GM23338 (cell line): ENCODE results near the gene LY86. TPM values are rescaled to one million over a fixed set of nuclear protein-coding genes. Genes with fewer than 3 reads are reported as not detected.

Experiments
- ATAC-seq: fragments of 200-7000 bp; cut with Tn5 transposase; 3 replicates; pipeline ENCODE4 v1.9.1; 2020
- DNase-seq: peaks from one replicate; pipeline ENCODE4 v3.0.0-alpha.2; 2015; ENCODE audit warnings: low spot score
- H2AFZ ChIP-seq: fragments of 200-600 bp; sonication (generic); 2 replicates; pipeline ENCODE4 v1.8.0; 2016; ENCODE audit warnings: antibody characterized with exemption, mild to moderate bottlenecking, moderate library complexity
- H3F3A ChIP-seq: fragments of 200-600 bp; sonication (generic); replicated peaks from 2 replicates; pipeline ENCODE4 v1.8.0; 2017; ENCODE audit warnings: antibody characterized with exemption, mixed run types, low read depth
- H3K27ac ChIP-seq: fragments of 200-600 bp; sonication (generic); 2 replicates; pipeline ENCODE4 v1.6.1; 2016; ENCODE audit warnings: low read depth
- H3K27me3 ChIP-seq: fragments of 200-600 bp; sonication (generic); 2 replicates; pipeline ENCODE4 v1.8.0; 2016; ENCODE audit warnings: mild to moderate bottlenecking, mixed run types, moderate library complexity; ENCODE audit not compliant: insufficient read depth
- H3K36me3 ChIP-seq: fragments of 200-600 bp; sonication (generic); 2 replicates; pipeline ENCODE4 v1.8.0; 2016; ENCODE audit warnings: mild to moderate bottlenecking; ENCODE audit not compliant: insufficient read depth
- H3K4me1 ChIP-seq: fragments of 200-600 bp; sonication (generic); 2 replicates; pipeline ENCODE4 v1.8.0; 2016; ENCODE audit warnings: mild to moderate bottlenecking, moderate library complexity; ENCODE audit not compliant: insufficient read depth
- H3K4me2 ChIP-seq: fragments of 200-600 bp; sonication (generic); 2 replicates; pipeline ENCODE4 v1.7.1; 2017; ENCODE audit warnings: mixed run types
- H3K4me3 ChIP-seq: fragments of 200-600 bp; sonication (generic); 2 replicates; pipeline ENCODE4 v1.6.1; 2016; ENCODE audit warnings: mixed run types
- H3K79me2 ChIP-seq: fragments of 200-600 bp; sonication (generic); replicated peaks from 2 replicates; pipeline ENCODE4 v1.8.0; 2017; ENCODE audit warnings: mild to moderate bottlenecking; ENCODE audit not compliant: insufficient read depth
- H3K9me2 ChIP-seq: fragments of 200-600 bp; sonication (generic); 2 replicates; pipeline ENCODE4 v1.8.0; 2017; ENCODE audit not compliant: insufficient read depth
- H4K20me1 ChIP-seq: fragments of 200-600 bp; sonication (generic); replicated peaks from 2 replicates; pipeline ENCODE4 v1.8.0; 2017; ENCODE audit warnings: mild to moderate bottlenecking; ENCODE audit not compliant: insufficient read depth
- H3K27ac Mint-ChIP-seq: 2 replicates; pipeline ENCODE4 v1.8.0; 2020; ENCODE audit warnings: inconsistent platforms, mild to moderate bottlenecking, moderate library complexity, mixed read lengths
- H3K27me3 Mint-ChIP-seq: 3 replicates; pipeline ENCODE4 v1.8.0; 2022; ENCODE audit warnings: low read depth, mild to moderate bottlenecking, moderate library complexity, mixed read lengths, inconsistent platforms; ENCODE audit not compliant: insufficient read depth, poor library complexity
- H3K36me3 Mint-ChIP-seq: 3 replicates; pipeline ENCODE4 v1.8.0; 2021; ENCODE audit warnings: low read depth, mild to moderate bottlenecking, inconsistent platforms, moderate library complexity, mixed read lengths
- H3K4me1 Mint-ChIP-seq: 3 replicates; pipeline ENCODE4 v1.8.0; 2020; ENCODE audit warnings: mild to moderate bottlenecking, inconsistent platforms, mixed read lengths
- H3K4me3 Mint-ChIP-seq: 3 replicates; pipeline ENCODE4 v1.8.0; 2021; ENCODE audit warnings: moderate library complexity, mild to moderate bottlenecking, inconsistent platforms, mixed read lengths
- H3K9me3 Mint-ChIP-seq: 3 replicates; pipeline ENCODE4 v1.8.0; 2020; ENCODE audit warnings: moderate library complexity, mild to moderate bottlenecking, inconsistent platforms, mixed read lengths
- CREB1 ChIP-seq: fragments of 250-450 bp; sonication (Bioruptor Pico); IDR thresholded peaks from 2 replicates; pipeline ENCODE4 v1.5.0; 2020; ENCODE audit warnings: low read depth, mild to moderate bottlenecking, moderate library complexity
- ETS1 ChIP-seq: IDR thresholded peaks from 2 replicates; pipeline ENCODE4 v1.6.1; 2016; ENCODE audit warnings: antibody characterized with exemption
- EZH2 ChIP-seq: fragments of 200-600 bp; sonication (generic); IDR thresholded peaks from one replicate; pipeline ENCODE4 v1.8.0; 2017; ENCODE audit warnings: antibody characterized with exemption, mild to moderate bottlenecking, low read depth; ENCODE audit not compliant: unreplicated experiment
- EZH2phosphoT487 ChIP-seq: fragments of 200-600 bp; sonication (generic); IDR thresholded peaks from one replicate; pipeline ENCODE4 v1.8.1; 2018; ENCODE audit warnings: antibody characterized with exemption; ENCODE audit not compliant: unreplicated experiment
- JUNB ChIP-seq: IDR thresholded peaks from one replicate; pipeline ENCODE4 v1.6.1; 2016; ENCODE audit warnings: antibody characterized with exemption; ENCODE audit not compliant: unreplicated experiment
- NANOG ChIP-seq: IDR thresholded peaks from 2 replicates; pipeline ENCODE4 v1.6.1; 2016; ENCODE audit warnings: antibody characterized with exemption, borderline replicate concordance
- POLR2AphosphoS5 ChIP-seq: IDR thresholded peaks from 2 replicates; pipeline ENCODE4 v1.6.1; 2016; ENCODE audit warnings: antibody characterized with exemption, low read depth
- STAT1 ChIP-seq: IDR thresholded peaks from one replicate; pipeline ENCODE4 v1.6.1; 2016; ENCODE audit warnings: antibody characterized with exemption; ENCODE audit not compliant: unreplicated experiment
- ZNF114 ChIP-seq: fragments of 250-450 bp; sonication (Bioruptor Pico); IDR thresholded peaks from 2 replicates; pipeline ENCODE4 v1.5.0; 2020; ENCODE audit warnings: mild to moderate bottlenecking, moderate library complexity
- ZNF331 ChIP-seq: fragments of 250-450 bp; sonication (Bioruptor Pico); IDR thresholded peaks from 2 replicates; pipeline ENCODE4 v1.5.0; 2020; ENCODE audit warnings: low read depth, mild to moderate bottlenecking, moderate library complexity
- polyA plus RNA-seq: library from polyadenylated mRNA; unstranded; fragments of >200 nt; fragmentation: Nextera tagmentation; extraction: Ambion mirVana; gene quantifications from 2 replicates; pipeline ENCODE4 v1.2.1, GENCODE V29; 2016
- total RNA-seq: library from RNA; depleted of rRNA; stranded (reverse); fragments of >200 nt; shearing (Covaris generic); gene quantifications from 2 replicates; pipeline ENCODE4 v1.2.3, GENCODE V29; 2014
- TF ChIP-seq, protein P1 (sequence below): IDR thresholded peaks from one replicate; pipeline ENCODE4 v1.6.1; 2018; ENCODE audit warnings: antibody characterized with exemption; ENCODE audit not compliant: unreplicated experiment
- TF ChIP-seq, protein P2 (sequence below), 2 experiments: fragments of 200-600 bp in 1 of 2; sonication (generic) in 1 of 2; conservative IDR thresholded peaks; 2 replicates each; pipeline versions ENCODE4 v1.5.1 to v1.6.1; 2016 to 2017; ENCODE audit warnings: antibody characterized with exemption in 2 of 2, low read depth in 2 of 2, mild to moderate bottlenecking in 2 of 2, moderate library complexity in 1 of 2
- TF ChIP-seq, protein P3 (sequence below): fragments of 250-450 bp; sonication (Bioruptor Pico); IDR thresholded peaks from 2 replicates; pipeline ENCODE4 v1.5.0; 2020; ENCODE audit warnings: mild to moderate bottlenecking, moderate library complexity

The LY86 gene
- total and polyA plus RNA-seq, 2 experiments from 2014 or later: 0.29 TPM; not detected in 1

- no peaks in the 10 kb centered on the region for H3K36me3 ChIP-seq
- H3K4me1 ChIP-seq: peaks cover 12% of the 10 kb centered on the region; the same call in 1 of the 2 replicates
- peaks cover 6% of the 10 kb centered on the region for H3K27me3 Mint-ChIP-seq
- H3K4me2 ChIP-seq: no peak overlapping the region
- no peaks in the 10 kb centered on the region for H4K20me1 ChIP-seq
- H3K79me2 ChIP-seq: no peaks in the 10 kb centered on the region
- no peaks in the 10 kb centered on the region for H3K27me3 ChIP-seq
- H3K4me1 Mint-ChIP-seq: peaks cover 33% of the 10 kb centered on the region
- no peak overlapping the region for H3K4me3 ChIP-seq
- no peak overlapping the region for H2AFZ ChIP-seq
- no peak overlapping the region for H3K27ac Mint-ChIP-seq
- no peak overlapping the region for H3K4me3 Mint-ChIP-seq
- TF ChIP-seq JUNB (no peak), ZNF331 (CRISPR knock-in tag) (no peak), EZH2 (no peak), CREB1 (CRISPR knock-in tag) (no peak), EZH2phosphoT487 (no peak), POLR2AphosphoS5 (no peak), NANOG (no peak), STAT1 (no peak), ZNF114 (CRISPR knock-in tag) (no peak), ETS1 (no peak)
- TF ChIP-seq, protein P1, sequence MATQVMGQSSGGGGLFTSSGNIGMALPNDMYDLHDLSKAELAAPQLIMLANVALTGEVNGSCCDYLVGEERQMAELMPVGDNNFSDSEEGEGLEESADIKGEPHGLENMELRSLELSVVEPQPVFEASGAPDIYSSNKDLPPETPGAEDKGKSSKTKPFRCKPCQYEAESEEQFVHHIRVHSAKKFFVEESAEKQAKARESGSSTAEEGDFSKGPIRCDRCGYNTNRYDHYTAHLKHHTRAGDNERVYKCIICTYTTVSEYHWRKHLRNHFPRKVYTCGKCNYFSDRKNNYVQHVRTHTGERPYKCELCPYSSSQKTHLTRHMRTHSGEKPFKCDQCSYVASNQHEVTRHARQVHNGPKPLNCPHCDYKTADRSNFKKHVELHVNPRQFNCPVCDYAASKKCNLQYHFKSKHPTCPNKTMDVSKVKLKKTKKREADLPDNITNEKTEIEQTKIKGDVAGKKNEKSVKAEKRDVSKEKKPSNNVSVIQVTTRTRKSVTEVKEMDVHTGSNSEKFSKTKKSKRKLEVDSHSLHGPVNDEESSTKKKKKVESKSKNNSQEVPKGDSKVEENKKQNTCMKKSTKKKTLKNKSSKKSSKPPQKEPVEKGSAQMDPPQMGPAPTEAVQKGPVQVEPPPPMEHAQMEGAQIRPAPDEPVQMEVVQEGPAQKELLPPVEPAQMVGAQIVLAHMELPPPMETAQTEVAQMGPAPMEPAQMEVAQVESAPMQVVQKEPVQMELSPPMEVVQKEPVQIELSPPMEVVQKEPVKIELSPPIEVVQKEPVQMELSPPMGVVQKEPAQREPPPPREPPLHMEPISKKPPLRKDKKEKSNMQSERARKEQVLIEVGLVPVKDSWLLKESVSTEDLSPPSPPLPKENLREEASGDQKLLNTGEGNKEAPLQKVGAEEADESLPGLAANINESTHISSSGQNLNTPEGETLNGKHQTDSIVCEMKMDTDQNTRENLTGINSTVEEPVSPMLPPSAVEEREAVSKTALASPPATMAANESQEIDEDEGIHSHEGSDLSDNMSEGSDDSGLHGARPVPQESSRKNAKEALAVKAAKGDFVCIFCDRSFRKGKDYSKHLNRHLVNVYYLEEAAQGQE: no peak
- TF ChIP-seq, protein P2, sequence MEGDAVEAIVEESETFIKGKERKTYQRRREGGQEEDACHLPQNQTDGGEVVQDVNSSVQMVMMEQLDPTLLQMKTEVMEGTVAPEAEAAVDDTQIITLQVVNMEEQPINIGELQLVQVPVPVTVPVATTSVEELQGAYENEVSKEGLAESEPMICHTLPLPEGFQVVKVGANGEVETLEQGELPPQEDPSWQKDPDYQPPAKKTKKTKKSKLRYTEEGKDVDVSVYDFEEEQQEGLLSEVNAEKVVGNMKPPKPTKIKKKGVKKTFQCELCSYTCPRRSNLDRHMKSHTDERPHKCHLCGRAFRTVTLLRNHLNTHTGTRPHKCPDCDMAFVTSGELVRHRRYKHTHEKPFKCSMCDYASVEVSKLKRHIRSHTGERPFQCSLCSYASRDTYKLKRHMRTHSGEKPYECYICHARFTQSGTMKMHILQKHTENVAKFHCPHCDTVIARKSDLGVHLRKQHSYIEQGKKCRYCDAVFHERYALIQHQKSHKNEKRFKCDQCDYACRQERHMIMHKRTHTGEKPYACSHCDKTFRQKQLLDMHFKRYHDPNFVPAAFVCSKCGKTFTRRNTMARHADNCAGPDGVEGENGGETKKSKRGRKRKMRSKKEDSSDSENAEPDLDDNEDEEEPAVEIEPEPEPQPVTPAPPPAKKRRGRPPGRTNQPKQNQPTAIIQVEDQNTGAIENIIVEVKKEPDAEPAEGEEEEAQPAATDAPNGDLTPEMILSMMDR (conservative IDR thresholded peaks at IDR 0.05; ENCODE audit: low read depth in 2 of 2): no peak
- TF ChIP-seq, protein P3, sequence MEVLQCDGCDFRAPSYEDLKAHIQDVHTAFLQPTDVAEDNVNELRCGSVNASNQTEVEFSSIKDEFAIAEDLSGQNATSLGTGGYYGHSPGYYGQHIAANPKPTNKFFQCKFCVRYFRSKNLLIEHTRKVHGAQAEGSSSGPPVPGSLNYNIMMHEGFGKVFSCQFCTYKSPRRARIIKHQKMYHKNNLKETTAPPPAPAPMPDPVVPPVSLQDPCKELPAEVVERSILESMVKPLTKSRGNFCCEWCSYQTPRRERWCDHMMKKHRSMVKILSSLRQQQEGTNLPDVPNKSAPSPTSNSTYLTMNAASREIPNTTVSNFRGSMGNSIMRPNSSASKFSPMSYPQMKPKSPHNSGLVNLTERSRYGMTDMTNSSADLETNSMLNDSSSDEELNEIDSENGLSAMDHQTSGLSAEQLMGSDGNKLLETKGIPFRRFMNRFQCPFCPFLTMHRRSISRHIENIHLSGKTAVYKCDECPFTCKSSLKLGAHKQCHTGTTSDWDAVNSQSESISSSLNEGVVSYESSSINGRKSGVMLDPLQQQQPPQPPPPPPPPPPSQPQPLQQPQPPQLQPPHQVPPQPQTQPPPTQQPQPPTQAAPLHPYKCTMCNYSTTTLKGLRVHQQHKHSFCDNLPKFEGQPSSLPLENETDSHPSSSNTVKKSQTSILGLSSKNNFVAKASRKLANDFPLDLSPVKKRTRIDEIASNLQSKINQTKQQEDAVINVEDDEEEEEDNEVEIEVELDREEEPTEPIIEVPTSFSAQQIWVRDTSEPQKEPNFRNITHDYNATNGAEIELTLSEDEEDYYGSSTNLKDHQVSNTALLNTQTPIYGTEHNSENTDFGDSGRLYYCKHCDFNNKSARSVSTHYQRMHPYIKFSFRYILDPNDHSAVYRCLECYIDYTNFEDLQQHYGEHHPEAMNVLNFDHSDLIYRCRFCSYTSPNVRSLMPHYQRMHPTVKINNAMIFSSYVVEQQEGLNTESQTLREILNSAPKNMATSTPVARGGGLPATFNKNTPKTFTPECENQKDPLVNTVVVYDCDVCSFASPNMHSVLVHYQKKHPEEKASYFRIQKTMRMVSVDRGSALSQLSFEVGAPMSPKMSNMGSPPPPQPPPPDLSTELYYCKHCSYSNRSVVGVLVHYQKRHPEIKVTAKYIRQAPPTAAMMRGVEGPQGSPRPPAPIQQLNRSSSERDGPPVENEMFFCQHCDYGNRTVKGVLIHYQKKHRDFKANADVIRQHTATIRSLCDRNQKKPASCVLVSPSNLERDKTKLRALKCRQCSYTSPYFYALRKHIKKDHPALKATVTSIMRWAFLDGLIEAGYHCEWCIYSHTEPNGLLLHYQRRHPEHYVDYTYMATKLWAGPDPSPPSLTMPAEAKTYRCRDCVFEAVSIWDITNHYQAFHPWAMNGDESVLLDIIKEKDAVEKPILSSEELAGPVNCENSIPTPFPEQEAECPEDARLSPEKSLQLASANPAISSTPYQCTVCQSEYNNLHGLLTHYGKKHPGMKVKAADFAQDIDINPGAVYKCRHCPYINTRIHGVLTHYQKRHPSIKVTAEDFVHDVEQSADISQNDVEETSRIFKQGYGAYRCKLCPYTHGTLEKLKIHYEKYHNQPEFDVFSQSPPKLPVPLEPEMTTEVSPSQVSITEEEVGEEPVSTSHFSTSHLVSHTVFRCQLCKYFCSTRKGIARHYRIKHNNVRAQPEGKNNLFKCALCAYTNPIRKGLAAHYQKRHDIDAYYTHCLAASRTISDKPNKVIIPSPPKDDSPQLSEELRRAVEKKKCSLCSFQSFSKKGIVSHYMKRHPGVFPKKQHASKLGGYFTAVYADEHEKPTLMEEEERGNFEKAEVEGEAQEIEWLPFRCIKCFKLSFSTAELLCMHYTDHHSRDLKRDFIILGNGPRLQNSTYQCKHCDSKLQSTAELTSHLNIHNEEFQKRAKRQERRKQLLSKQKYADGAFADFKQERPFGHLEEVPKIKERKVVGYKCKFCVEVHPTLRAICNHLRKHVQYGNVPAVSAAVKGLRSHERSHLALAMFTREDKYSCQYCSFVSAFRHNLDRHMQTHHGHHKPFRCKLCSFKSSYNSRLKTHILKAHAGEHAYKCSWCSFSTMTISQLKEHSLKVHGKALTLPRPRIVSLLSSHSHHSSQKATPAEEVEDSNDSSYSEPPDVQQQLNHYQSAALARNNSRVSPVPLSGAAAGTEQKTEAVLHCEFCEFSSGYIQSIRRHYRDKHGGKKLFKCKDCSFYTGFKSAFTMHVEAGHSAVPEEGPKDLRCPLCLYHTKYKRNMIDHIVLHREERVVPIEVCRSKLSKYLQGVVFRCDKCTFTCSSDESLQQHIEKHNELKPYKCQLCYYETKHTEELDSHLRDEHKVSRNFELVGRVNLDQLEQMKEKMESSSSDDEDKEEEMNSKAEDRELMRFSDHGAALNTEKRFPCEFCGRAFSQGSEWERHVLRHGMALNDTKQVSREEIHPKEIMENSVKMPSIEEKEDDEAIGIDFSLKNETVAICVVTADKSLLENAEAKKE (CRISPR knock-in tag): no peak
- ATAC-seq: no peak
- H3K27ac ChIP-seq: no peak overlapping the region
- H3K9me2 ChIP-seq: no peaks in the 10 kb centered on the region
- H3K36me3 Mint-ChIP-seq: no peaks in the 10 kb centered on the region
- no peaks in the 10 kb centered on the region for H3K9me3 Mint-ChIP-seq
- no peak for DNase-seq
- no peaks in the 10 kb centered on the region for H3F3A ChIP-seq
These were observed 91.1 kb downstream of the LY86 start for GRCh38 chr6:6679633-6680032.
